Stimulated activated CD8-positive, alpha-beta memory T cell treated with anti-CD3 and anti-CD28 coated beads, Interleukin-7, amount 100 ng/mL, for 24 hours (primary cell): ENCODE results near the gene TRPV3.
"Not testable (repeated sequence)": the region's sequence is repeated elsewhere in the genome, so short reads cannot be mapped to it uniquely, and the experiment has no call there.

Experiments used
- DNase-seq: peaks from one replicate; pipeline ENCODE4 v3.0.0-alpha.2; 2020; ENCODE audit warnings: low read depth

TRPV3 gene

GRCh38 chr17:3557768-3558583 lies at the start of gene TRPV3:
TSS of gene TRPV3 (minus strand) at chr17:3557812. CDS start at chr17:3554850, 2,962 bp downstream.
- DNase-seq, result peak; percentile 18

GRCh38 chr17:3603870-3604259 lies 46.3 kb upstream of the TRPV3 start:
- DNase-seq, result no peak

GRCh38 chr17:3603119-3603869 lies 45.7 kb upstream of the TRPV3 start:
- DNase-seq, result no peak

GRCh38 chr17:3602499-3602898 lies 44.9 kb upstream of the TRPV3 start:
- no peak for DNase-seq

- DNase-seq, result no peak
These were observed 43.1 kb upstream of the TRPV3 start for GRCh38 chr17:3600529-3601205.

- DNase-seq, result no peak
These were observed 40.5 kb upstream of the TRPV3 start for GRCh38 chr17:3598078-3598477.

GRCh38 chr17:3596804-3597464 lies 39.3 kb upstream of the TRPV3 start:
- no peak for DNase-seq

GRCh38 chr17:3594976-3595375 lies 37.4 kb upstream of the TRPV3 start:
- DNase-seq, result no peak

- DNase-seq, result no peak
These were observed 36.6 kb upstream of the TRPV3 start for GRCh38 chr17:3594051-3594800.

- DNase-seq, result no peak
These were observed 35.8 kb upstream of the TRPV3 start for GRCh38 chr17:3593384-3593783.

GRCh38 chr17:3592216-3592860 lies 34.7 kb upstream of the TRPV3 start:
- no peak for DNase-seq

GRCh38 chr17:3590768-3591167 lies 33.2 kb upstream of the TRPV3 start:
- DNase-seq, result no peak

- no peak for DNase-seq
These were observed 32.6 kb upstream of the TRPV3 start for GRCh38 chr17:3590231-3590630.

GRCh38 chr17:3589784-3590183 lies 32.2 kb upstream of the TRPV3 start:
- no peak for DNase-seq

GRCh38 chr17:3585826-3586225 lies 28.2 kb upstream of the TRPV3 start:
- no peak for DNase-seq

GRCh38 chr17:3583456-3583855 lies 25.8 kb upstream of the TRPV3 start:
- DNase-seq, result no peak

GRCh38 chr17:3582915-3583314 lies 25.3 kb upstream of the TRPV3 start:
- DNase-seq, result no peak

GRCh38 chr17:3578667-3579066 lies 21.1 kb upstream of the TRPV3 start:
- DNase-seq, result not testable (repeated sequence)

GRCh38 chr17:3576970-3577369 lies 19.4 kb upstream of the TRPV3 start:
- no peak for DNase-seq

GRCh38 chr17:3575511-3575910 lies 17.9 kb upstream of the TRPV3 start:
- no peak for DNase-seq

- no peak for DNase-seq
These were observed 16.6 kb upstream of the TRPV3 start for GRCh38 chr17:3574231-3574630.
